Lung (tissue), 12 donors: Measurements from ENCODE around the gene RHOG. TPM values are rescaled to one million over a fixed set of nuclear protein-coding genes. Genes with fewer than 3 reads are reported as not detected.

ENCODE experiments used
- ATAC-seq: fragments of 200-7000 bp; cut with Tn5 transposase; one replicate; pipeline ENCODE4 v1.9.1; 2020; ENCODE audit warnings: moderate number of reproducible peaks; ENCODE audit not compliant: insufficient read depth, low FRiP score
- DNase-seq, 3 donors: peaks; one replicate each; pipeline ENCODE4 v3.0.0-alpha.2; 2013 to 2017
- H3K27ac ChIP-seq, 2 donors: one replicate each; pipeline ENCODE4 v1.5.1; 2013; ENCODE audit warnings: mild to moderate bottlenecking in 2 of 2, moderate library complexity in 2 of 2, control low read depth in 1 of 2, inconsistent platforms in 1 of 2, low read depth in 1 of 2, low read length in 1 of 2
- H3K27me3 ChIP-seq, 3 donors: one replicate each; pipeline ENCODE4 v1.5.1; 2013; ENCODE audit warnings: low read length in 2 of 3; ENCODE audit not compliant: control insufficient read depth in 3 of 3, insufficient read depth in 3 of 3
- H3K36me3 ChIP-seq, 4 donors: one replicate each; pipeline ENCODE4 v1.5.1; 2013; ENCODE audit warnings: low read length in 4 of 4, mild to moderate bottlenecking in 1 of 4, moderate library complexity in 1 of 4; ENCODE audit not compliant: control insufficient read depth in 4 of 4, insufficient read depth in 4 of 4
- H3K4me1 ChIP-seq, 5 donors: one replicate each; pipeline ENCODE4 v1.5.1; 2013; ENCODE audit warnings: low read length in 5 of 5, mild to moderate bottlenecking in 2 of 5, moderate library complexity in 1 of 5; ENCODE audit not compliant: control insufficient read depth in 5 of 5, insufficient read depth in 5 of 5
- H3K4me3 ChIP-seq: one replicate; pipeline ENCODE4 v1.5.1; 2013; ENCODE audit warnings: mild to moderate bottlenecking, control low read depth, moderate library complexity
- H3K9ac ChIP-seq, 2 donors: one replicate each; pipeline ENCODE4 v1.5.1; 2013; ENCODE audit warnings: low read length in 2 of 2, control low read depth in 1 of 2; ENCODE audit not compliant: insufficient read depth in 1 of 2
- H3K9me3 ChIP-seq, 4 donors: one replicate each; pipeline ENCODE4 v1.5.1; 2013; ENCODE audit warnings: low read length in 3 of 4, mild to moderate bottlenecking in 1 of 4, moderate library complexity in 1 of 4; ENCODE audit not compliant: control insufficient read depth in 4 of 4, insufficient read depth in 3 of 4
- WGBS, 2 donors: extraction: QIAGEN DNeasy Blood & Tissue Kit; methylation state at CpG; one replicate each; pipeline ENCODE4 v1.1.7; 2013; 5-methylcytosine and 5-hydroxymethylcytosine counted together
- polyA plus RNA-seq, 2 donors: library from polyadenylated mRNA; stranded (reverse); fragments of 200-250 nt; gene quantifications; one replicate each; pipeline ENCODE4 v1.2.1, GENCODE V29; 2013
- total RNA-seq, 2 donors: library from RNA; depleted of rRNA in 1 of 2; stranded (reverse); fragments of >200 nt in 1 of 2; gene quantifications; one replicate each; pipeline ENCODE4 v1.2.1, GENCODE V29; 2014 to 2021
- TF ChIP-seq, protein P1 (sequence below): IDR thresholded peaks from 2 replicates; pipeline ENCODE4 v1.5.1; 2012; ENCODE audit warnings: mild to moderate bottlenecking; ENCODE audit errors: control extremely low read depth, extremely low read depth
- donor health status: control.
- donor health status: control.
- donor health status: Bipolar disorder and iron deficiency.
- donor health status: healthy.
- donor health status: DM: yes; HTN: yes; CAD: no.

The RHOG gene
- total and polyA plus RNA-seq, 4 donors: 15.4 to 287 (median 82.6) TPM

DNA sequence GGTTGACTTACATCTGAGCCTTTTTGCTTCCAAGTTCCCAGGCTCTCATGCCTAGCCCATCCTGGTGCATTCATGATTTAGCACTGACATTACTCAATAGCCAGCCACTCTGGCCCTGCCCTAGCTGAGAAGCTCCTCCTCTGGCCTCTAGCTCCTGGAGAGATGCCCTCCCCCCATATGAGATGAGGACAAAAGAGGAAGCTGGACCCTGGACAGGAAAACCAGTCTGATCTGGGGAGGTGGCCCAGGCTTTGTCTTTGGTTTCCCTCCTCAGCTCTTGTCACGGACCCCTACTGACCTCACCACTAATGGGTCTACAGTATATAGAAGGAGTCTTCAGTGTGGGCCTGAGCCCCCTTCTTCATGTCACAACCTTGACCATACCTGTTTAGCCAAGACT, 3.0 kb downstream of the RHOG start:
- ATAC-seq (no peak), DNase-seq (peak in 2 of 3 donors; percentile 24 to 50)
- Histone ChIP-seq H3K27ac (peak overlapping the region in 1 of 2 donors; percentile 44), H3K4me1 (peaks cover 20 to 44% (median 24%) of the 10 kb centered on the region in 5 donors), H3K9me3 (no peaks in the 10 kb centered on the region), H3K9ac (no peak overlapping the region), H3K4me3 (no peak overlapping the region), H3K36me3 (peaks cover 0 to 4% (median 1%) of the 10 kb centered on the region in 4 donors), H3K27me3 (no peaks in the 10 kb centered on the region)
- 25 to 46% methylated on average over 1 of the region's 1 CpG for WGBS, 2 donors
- TF ChIP-seq, protein P1, sequence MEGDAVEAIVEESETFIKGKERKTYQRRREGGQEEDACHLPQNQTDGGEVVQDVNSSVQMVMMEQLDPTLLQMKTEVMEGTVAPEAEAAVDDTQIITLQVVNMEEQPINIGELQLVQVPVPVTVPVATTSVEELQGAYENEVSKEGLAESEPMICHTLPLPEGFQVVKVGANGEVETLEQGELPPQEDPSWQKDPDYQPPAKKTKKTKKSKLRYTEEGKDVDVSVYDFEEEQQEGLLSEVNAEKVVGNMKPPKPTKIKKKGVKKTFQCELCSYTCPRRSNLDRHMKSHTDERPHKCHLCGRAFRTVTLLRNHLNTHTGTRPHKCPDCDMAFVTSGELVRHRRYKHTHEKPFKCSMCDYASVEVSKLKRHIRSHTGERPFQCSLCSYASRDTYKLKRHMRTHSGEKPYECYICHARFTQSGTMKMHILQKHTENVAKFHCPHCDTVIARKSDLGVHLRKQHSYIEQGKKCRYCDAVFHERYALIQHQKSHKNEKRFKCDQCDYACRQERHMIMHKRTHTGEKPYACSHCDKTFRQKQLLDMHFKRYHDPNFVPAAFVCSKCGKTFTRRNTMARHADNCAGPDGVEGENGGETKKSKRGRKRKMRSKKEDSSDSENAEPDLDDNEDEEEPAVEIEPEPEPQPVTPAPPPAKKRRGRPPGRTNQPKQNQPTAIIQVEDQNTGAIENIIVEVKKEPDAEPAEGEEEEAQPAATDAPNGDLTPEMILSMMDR: no peak

DNA sequence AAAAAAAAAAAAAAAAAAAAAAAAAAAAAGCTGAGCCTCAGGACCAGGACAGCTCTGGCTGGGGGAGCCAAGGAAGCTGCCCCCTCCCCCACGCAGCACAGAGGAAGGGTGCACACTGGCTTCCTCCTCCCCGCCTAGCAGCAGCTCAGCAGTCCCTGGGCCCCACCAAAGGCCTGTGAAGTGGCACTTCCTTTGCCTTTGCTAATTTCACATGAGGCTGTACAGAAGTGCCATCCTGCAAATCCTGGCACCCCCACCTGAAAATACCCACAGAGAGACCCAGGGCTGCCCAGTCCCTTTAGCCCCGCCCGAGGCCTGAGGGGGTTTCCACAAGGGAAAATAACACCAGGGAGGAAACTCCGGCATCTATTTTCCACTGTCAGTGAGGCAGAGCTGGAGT, 3.9 kb downstream of the RHOG start:
- TF ChIP-seq, protein P1: no peak
- no peak for ATAC-seq
- no peak overlapping the region for H3K4me3 ChIP-seq
- no peaks in the 10 kb centered on the region for H3K9me3 ChIP-seq
- H3K4me1 ChIP-seq: peaks cover 20 to 44% (median 26%) of the 10 kb centered on the region in 5 donors
- no peaks in the 10 kb centered on the region for H3K27me3 ChIP-seq
- no peak overlapping the region for H3K9ac ChIP-seq
- peaks cover 0 to 4% (median 1%) of the 10 kb centered on the region in 4 donors for H3K36me3 ChIP-seq
- H3K27ac ChIP-seq: peak overlapping the region; percentile 46 to 76
- 30 to 52% methylated on average over 4 to 5 of the region's 5 CpGs for WGBS, 2 donors
- DNase-seq: no peak

DNA sequence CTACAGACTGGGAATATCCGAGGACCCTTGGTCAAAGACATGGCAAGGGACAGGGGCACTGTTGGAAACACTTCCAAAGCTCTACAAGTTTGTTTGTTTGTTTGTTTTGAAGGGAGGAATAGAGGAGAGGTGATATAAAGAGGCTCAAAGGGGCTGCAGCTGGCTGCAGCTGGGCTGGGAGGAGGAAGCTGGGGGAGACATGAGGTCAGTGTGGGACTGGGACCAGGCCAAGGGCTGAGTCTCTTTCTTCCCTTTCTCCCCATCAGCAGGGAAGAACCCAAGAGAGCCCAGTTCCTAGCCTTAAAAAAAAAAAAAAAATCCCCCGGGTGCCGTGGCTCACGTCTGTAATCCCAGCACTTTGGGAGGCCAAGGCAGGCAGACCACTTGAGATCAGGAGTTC, 5.0 kb downstream of the RHOG start:
- no peak for ATAC-seq
- H3K27me3 ChIP-seq: no peaks in the 10 kb centered on the region
- H3K9me3 ChIP-seq: no peaks in the 10 kb centered on the region
- H3K4me1 ChIP-seq: peaks cover 20 to 55% (median 26%) of the 10 kb centered on the region in 5 donors
- H3K9ac ChIP-seq: no peak overlapping the region
- peaks cover 0 to 8% (median 2%) of the 10 kb centered on the region in 4 donors for H3K36me3 ChIP-seq
- no peak overlapping the region for H3K4me3 ChIP-seq
- TF ChIP-seq, protein P1: no peak
- H3K27ac ChIP-seq: peak overlapping the region in 1 of 2 donors; percentile 76
- WGBS, 2 donors: 28 to 59% methylated on average over 4 of the region's 4 CpGs
- peak in 2 of 3 donors; percentile 54 to 65 for DNase-seq
